Astrocyte of the cerebellum (primary cell): ENCODE results near the gene NOL12.

Experiments used
- DNase-seq: peaks from one replicate; pipeline ENCODE4 v3.0.0-alpha.2; 2011; ENCODE audit warnings: low read depth
- H3K4me3 ChIP-seq: 2 replicates; pipeline ENCODE4 v1.5.1; 2011; ENCODE audit warnings: mild to moderate bottlenecking, low read depth, low read length, moderate library complexity
- in situ Hi-C: cut with HindIII; loops from 2 replicates; pipeline ENCODE4 v1.10.0; 2017; ENCODE audit warnings: low sequenced_read_pairs
- TF ChIP-seq, protein P1 (sequence below): IDR thresholded peaks from 2 replicates; pipeline ENCODE4 v1.5.1; 2012; ENCODE audit warnings: low read length, low read depth, moderate library complexity, mild to moderate bottlenecking; ENCODE audit errors: missing control alignments

The NOL12 gene

DNA sequence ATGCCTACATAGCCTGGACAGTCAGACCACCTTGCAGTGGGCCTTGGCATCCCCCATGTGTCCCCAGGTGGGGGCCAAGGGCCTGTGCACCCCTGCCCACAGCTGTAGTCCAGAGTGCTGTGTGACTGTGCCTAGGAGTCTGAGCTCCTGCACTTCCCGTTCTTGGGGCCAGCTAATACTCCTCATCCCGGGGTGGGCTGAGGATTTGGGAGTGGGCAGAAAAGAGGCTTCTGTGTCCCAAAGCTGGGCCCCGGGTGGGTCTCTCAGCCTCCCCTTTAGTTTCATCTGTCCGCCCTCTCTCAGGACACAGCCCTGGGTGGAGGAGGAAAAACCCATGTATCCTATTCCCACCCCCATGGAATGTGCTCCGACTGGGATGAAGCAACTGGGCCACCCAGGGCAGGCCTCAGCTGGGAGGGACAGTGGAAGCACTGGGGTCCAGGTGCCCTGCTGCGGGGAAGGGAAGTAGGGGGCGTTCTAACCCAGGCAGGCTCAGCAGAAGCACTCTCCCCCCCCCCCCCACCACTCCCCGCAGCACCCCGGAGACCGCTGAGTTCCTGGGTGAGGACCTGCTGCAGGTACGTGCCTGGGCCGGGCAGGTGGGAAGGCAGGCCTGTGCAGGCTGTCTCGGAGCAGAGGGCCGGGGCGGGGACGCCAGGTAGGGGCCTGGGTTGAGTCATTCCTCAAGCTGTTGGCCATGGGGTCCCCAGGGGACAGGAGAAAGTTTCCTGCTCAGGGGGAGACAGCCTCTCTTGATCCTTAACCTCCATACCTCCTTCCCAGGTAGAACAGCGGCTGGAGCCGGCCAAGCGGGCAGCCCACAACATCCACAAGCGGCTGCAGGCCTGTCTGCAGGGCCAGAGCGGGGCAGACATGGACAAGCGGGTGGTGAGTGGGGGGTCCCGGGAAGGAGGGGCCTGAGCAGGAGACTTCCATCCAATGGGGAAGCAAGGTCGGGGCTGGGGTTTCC is 45.3 kb upstream of the NOL12 start:
- in situ Hi-C loops = no loop called here
- TF ChIP-seq, protein P1, sequence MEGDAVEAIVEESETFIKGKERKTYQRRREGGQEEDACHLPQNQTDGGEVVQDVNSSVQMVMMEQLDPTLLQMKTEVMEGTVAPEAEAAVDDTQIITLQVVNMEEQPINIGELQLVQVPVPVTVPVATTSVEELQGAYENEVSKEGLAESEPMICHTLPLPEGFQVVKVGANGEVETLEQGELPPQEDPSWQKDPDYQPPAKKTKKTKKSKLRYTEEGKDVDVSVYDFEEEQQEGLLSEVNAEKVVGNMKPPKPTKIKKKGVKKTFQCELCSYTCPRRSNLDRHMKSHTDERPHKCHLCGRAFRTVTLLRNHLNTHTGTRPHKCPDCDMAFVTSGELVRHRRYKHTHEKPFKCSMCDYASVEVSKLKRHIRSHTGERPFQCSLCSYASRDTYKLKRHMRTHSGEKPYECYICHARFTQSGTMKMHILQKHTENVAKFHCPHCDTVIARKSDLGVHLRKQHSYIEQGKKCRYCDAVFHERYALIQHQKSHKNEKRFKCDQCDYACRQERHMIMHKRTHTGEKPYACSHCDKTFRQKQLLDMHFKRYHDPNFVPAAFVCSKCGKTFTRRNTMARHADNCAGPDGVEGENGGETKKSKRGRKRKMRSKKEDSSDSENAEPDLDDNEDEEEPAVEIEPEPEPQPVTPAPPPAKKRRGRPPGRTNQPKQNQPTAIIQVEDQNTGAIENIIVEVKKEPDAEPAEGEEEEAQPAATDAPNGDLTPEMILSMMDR = no peak
- H3K4me3 ChIP-seq = peak overlapping the region; percentile 51

GRCh38 chr22:37641561-37641949 is 44.6 kb upstream of the NOL12 start:
- no peak for DNase-seq
- TF ChIP-seq, protein P1 = no peak
- in situ Hi-C loops = no loop called here
- H3K4me3 ChIP-seq = no peak overlapping the region

More for the DNA sequence above, 45.3 kb upstream of the NOL12 start:
- no peak for DNase-seq

DNA sequence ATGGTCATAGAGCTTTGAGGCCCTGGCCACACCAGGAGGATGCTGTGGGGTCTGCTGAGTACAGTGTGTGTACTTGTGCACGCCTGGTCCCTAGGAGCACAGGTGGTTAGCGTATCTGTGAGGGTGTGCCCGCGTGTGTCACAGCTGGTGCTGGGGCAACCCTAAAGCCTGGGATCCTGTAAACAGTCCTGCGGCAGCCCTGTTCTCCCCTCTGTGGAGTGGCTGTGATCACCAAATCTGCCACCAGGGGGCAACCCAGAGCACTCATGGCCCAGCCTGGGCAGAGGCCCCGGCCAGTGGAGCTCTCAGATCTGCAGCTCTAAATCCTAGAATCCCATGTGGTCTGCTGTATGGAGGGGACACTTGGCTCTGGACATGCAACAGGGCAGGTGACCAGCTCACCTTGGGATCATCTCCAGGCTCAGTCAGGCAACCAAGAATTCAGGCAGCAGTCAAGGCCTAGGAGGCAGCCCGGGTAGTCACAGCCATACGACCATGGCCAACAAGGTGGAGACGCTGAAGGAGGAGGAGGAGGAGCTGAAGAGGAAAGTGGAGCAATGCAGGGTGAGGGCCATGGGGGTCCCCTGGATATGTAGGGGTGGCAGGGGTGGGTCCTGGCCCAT is 42.8 kb upstream of the NOL12 start:
- H3K4me3 ChIP-seq = no peak overlapping the region
- in situ Hi-C loops = no loop called here

DNA sequence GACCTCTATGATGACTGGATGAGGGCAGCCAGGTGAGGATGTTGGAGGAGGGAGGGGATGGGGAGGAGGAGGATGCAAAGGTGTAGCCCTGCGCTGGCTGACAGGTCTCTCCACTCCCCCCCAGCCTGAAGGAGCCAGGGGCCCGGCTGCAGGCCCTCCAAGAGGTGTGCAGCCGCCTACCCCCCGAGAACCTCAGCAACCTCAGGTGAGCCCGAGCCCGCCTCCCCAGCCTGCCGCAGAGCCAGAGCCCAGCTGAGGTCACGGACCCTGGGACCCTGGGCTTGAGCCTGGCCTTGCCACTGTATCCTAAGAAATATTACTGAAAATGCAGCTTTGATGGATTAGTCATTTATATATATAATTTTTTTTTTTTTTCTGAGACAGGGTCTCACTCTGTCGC is 38.8 kb upstream of the NOL12 start:
- no peak for DNase-seq
- TF ChIP-seq, protein P1 = no peak
- in situ Hi-C loops = no loop called here
- H3K4me3 ChIP-seq = no peak overlapping the region

More for the DNA sequence above, 42.8 kb upstream of the NOL12 start:
- DNase-seq = no peak
- TF ChIP-seq, protein P1 = peak; percentile 95

DNA sequence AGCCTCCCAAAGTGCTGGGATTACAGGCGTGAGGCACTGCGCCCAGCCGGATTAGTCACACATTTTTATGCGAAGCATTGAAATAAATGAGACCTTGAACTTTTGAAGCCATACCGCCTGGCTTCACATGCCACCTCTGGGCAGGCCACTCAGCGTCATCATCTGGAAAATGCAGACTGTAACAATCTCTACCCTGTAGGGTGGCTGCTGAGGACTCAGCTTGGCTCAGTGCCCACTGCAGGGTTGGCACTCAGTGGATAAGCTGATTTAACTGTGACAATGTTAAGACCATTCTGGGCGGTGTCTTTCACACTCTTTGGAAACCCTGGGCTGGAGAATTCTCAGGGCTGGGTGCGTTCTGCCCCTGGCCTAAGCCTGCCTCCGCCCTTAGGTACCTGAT is 38.2 kb upstream of the NOL12 start:
- in situ Hi-C loops = no loop called here
- peak; percentile 53 for DNase-seq
- H3K4me3 ChIP-seq = no peak overlapping the region
- TF ChIP-seq, protein P1 = no peak

DNA sequence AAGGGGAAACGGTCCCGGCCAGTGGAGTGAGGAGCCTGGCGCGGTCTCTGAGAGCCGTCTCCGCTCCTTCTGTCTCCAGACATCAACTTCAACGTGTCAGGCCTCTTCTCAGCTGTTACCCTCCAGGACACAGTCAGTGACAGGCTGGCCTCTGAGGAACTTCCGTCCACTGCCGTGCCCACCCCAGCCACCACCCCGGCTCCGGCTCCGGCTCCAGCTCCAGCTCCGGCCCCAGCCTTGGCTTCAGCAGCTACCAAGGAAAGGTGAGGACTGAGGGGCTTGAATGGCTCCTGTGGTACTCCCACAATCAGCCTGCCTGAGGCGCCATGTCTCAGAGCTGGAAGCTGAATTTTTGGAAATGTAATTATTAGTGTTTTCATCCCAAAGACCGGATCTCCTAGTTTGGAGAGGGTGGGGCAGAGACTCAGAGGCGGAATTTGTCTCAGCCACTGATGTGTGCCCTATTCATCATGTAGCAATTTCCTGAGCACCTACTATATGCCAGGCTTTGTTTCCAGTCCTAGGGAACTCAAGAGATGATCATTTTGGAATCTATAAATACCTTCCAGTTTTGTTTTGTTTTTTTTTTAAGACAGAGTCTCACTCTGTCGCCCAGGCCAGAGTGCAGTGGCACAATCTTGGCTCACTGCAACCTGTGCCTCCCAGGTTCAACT is 35.5 kb upstream of the NOL12 start:
- no peak overlapping the region for H3K4me3 ChIP-seq
- TF ChIP-seq, protein P1 = no peak
- DNase-seq = no peak
- in situ Hi-C loops = no loop called here
